Esophagus (tissue), 2 donors: ENCODE measurements around the gene LCE5A. TPM values are rescaled to one million over a fixed set of nuclear protein-coding genes. Genes with fewer than 3 reads are reported as not detected.
A peak's percentile ranks its signal among the peaks of the same experiment; 100 is the strongest.

ENCODE experiments used
- H3K27ac ChIP-seq, 2 donors: one replicate each; pipeline ENCODE4 v1.5.1; 2013; ENCODE audit warnings: low read depth in 2 of 2, mild to moderate bottlenecking in 2 of 2, inconsistent platforms in 1 of 2, low read length in 1 of 2, moderate library complexity in 1 of 2
- H3K27me3 ChIP-seq, 2 donors: one replicate each; pipeline ENCODE4 v1.6.1; 2013; ENCODE audit warnings: low read length in 2 of 2, control low read depth in 1 of 2, mild to moderate bottlenecking in 1 of 2; ENCODE audit not compliant: insufficient read depth in 2 of 2, control insufficient read depth in 1 of 2
- H3K36me3 ChIP-seq, 2 donors: one replicate each; pipeline ENCODE4 v1.6.1; 2013; ENCODE audit warnings: low read length in 1 of 2; ENCODE audit not compliant: control insufficient read depth in 2 of 2, insufficient read depth in 2 of 2
- H3K4me1 ChIP-seq, 2 donors: one replicate each; pipeline ENCODE4 v1.6.1; 2013; ENCODE audit warnings: low read length in 1 of 2; ENCODE audit not compliant: control insufficient read depth in 2 of 2, insufficient read depth in 2 of 2
- H3K4me3 ChIP-seq, 2 donors: one replicate each; pipeline ENCODE4 v1.5.1; 2013; ENCODE audit warnings: low read length in 2 of 2, mild to moderate bottlenecking in 2 of 2, low read depth in 1 of 2, moderate library complexity in 1 of 2
- H3K9me3 ChIP-seq, 2 donors: one replicate each; pipeline ENCODE4 v1.6.1; 2013; ENCODE audit warnings: mild to moderate bottlenecking in 2 of 2, low read depth in 1 of 2, low read length in 1 of 2, moderate library complexity in 1 of 2; ENCODE audit not compliant: control insufficient read depth in 2 of 2, insufficient read depth in 1 of 2
- WGBS, 2 donors: extraction: QIAGEN DNeasy Blood & Tissue Kit; methylation state at CpG; one replicate each; pipeline ENCODE4 v1.1.7; 2013; 5-methylcytosine and 5-hydroxymethylcytosine counted together
- polyA plus RNA-seq, 2 donors: library from polyadenylated mRNA; stranded (reverse); fragments of 200-250 nt; gene quantifications; one replicate each; pipeline ENCODE4 v1.2.3, GENCODE V29; 2013
- donor health status: healthy with polysubstance abuse.
- donor health status: Bipolar disorder and iron deficiency.

LCE5A gene
- polyA plus RNA-seq, 2 donors = 0.18 TPM; not detected in 1

DNA sequence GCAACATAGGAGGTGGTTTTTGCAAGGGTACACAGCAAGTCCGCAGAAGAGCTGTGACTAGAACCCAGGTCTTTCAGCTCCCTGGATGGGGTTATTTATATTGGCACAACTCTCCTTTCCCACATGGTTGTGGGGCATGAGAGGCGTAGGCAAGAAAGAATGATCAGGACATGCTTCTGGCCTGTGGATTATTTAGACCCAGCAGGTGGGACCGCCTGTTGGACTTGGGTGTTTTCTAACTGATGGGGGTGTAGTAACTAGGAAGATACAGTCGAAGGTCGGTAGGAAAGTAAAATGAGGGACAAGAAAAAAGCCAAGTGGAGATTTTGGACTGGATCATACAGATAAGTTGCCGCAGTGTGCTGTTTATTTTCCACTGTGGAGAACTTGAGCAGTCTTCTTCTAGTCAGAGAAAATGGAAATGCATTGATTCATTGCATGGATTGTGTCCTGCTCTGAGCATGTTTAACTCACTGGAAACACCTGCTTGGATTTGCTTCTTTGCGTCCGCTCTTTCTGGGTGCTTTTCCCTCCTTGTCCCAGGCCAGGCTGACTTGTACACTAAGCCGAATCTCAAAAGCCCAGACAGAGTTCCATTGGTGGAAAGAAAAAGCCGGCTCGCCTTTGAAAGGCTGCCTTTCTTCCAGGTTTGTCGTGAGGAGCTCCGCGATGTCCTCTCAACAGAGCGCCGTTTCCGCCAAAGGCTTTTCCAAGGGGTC is 4.3 kb downstream of the LCE5A start:
- Histone ChIP-seq H3K9me3 (no peaks in the 10 kb centered on the region), H3K27ac (peak overlapping the region; percentile 35 to 71), H3K36me3 (no peaks in the 10 kb centered on the region), H3K4me3 (peak overlapping the region; percentile 55 to 76), H3K4me1 (peaks cover 0 to 7% of the 10 kb centered on the region in 2 donors), H3K27me3 (no peaks in the 10 kb centered on the region)
- WGBS, 2 donors = 29 to 32% methylated on average over 17 of the region's 17 CpGs

DNA sequence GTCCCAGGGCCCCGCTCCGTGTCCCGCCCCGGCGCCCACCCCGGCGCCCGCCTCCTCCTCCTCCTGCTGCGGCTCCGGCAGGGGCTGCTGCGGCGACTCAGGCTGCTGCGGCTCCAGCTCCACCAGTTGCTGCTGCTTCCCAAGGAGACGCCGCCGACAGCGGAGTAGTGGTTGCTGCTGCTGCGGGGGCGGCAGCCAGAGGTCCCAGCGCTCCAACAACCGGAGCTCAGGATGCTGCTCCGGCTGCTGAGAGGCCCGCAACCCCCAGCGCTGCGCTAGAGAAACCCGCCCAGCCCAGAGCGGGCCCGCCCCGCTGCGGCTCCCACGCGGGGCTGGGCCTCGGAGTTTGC is 4.8 kb downstream of the LCE5A start:
- Histone ChIP-seq H3K27ac (peak overlapping the region; percentile 28 to 71), H3K4me1 (peaks cover 0 to 7% of the 10 kb centered on the region in 2 donors), H3K9me3 (no peaks in the 10 kb centered on the region), H3K36me3 (no peaks in the 10 kb centered on the region), H3K4me3 (peak overlapping the region; percentile 55 to 76), H3K27me3 (no peaks in the 10 kb centered on the region)
- 0 to 2% methylated on average over 30 to 33 of the region's 33 CpGs for WGBS, 2 donors

- no peaks in the 10 kb centered on the region for H3K36me3 ChIP-seq
- 58 to 67% methylated on average over 7 of the region's 7 CpGs for WGBS, 2 donors
- peak overlapping the region; percentile 28 to 34 for H3K27ac ChIP-seq
- H3K4me3 ChIP-seq = peak overlapping the region in 1 of 2 donors; percentile 76
- peaks cover 0 to 7% of the 10 kb centered on the region in 2 donors for H3K4me1 ChIP-seq
- H3K27me3 ChIP-seq = no peaks in the 10 kb centered on the region
- no peaks in the 10 kb centered on the region for H3K9me3 ChIP-seq
Measured at GRCh38 chr1:152516082-152516481, 5.5 kb downstream of the LCE5A start.

DNA sequence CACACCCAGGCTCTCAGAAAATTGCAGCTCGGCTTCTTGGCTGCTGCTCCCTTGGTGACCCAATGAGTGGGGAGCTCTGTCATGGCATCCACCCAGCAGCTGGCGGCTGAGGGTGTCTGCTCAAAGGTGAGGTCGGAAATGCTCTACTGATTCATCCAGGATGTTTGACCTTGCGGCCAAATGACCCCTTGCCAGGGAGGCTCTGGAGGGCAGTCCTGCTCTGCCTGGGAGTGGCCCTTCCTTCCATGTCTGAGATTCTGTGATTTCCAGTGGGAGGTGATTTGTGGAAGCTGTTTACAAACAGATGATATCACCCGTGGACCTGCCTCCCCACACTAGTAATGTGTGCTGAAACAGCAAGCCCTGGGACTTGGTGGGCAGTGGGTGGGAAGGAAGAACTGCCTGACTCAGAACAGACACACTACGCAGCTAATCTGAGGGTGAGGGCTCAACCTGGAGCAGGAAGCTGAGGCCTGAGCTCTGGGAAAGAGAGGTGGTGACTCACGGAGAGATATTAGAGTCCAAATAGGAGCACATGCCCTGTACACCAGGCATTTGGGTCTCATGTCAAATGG is 6.7 kb downstream of the LCE5A start:
- Histone ChIP-seq H3K9me3 (no peaks in the 10 kb centered on the region), H3K4me1 (peaks cover 0 to 7% of the 10 kb centered on the region in 2 donors), H3K27me3 (no peaks in the 10 kb centered on the region), H3K27ac (peak overlapping the region; percentile 28 to 81), H3K36me3 (no peaks in the 10 kb centered on the region), H3K4me3 (no peak overlapping the region)
- WGBS, 2 donors = 36 to 48% methylated on average over 7 of the region's 7 CpGs

DNA sequence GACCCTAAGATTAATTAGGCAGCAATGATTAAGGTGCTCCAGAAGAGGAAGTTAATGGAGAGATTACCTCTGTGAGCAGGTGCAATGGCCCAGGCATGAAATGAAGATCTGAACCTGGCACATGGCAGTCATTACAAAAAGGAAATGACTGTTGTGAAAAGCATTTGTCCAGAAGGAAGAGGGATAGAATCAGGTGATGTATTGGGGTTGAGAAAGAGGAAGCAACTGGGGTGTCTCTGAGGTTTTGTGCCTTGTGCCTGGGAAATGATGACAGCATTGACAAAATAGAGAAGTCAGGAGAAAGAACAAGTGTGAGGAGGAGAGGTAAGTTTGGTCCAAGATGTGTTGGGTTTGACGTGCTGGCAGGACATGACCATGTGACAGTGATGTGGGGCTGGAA is 9.2 kb downstream of the LCE5A start:
- H3K9me3 ChIP-seq = no peaks in the 10 kb centered on the region
- peaks cover 0 to 7% of the 10 kb centered on the region in 2 donors for H3K4me1 ChIP-seq
- H3K27ac ChIP-seq = peak overlapping the region in 1 of 2 donors; percentile 58
- no peak overlapping the region for H3K4me3 ChIP-seq
- no peaks in the 10 kb centered on the region for H3K36me3 ChIP-seq
- WGBS, 2 donors = 47 to 79% methylated on average over 1 of the region's 1 CpG
- no peaks in the 10 kb centered on the region for H3K27me3 ChIP-seq

DNA sequence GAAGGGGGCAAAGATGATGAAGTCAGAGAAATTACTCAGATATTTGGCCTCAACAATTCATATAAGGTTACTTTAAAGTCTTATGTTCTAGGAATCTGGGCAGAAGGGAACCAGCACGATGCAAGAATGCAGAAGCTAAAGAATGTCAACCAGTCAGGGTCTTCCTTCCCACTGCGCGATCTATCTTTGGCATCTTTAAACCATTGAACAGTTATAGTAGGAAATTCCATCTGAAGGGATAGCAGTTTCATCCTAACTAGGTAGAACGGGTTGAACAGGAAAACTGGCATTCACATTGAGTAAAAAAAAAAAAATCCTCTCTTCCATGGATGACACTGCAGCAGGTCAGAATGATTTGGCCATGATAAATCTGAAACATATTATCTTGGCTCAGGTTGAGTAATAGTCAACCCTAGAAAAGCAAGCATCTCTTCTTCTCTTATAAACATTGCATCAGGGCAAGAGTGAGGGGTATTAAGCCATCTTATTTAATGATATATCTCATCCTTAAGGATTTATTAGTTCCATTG is 10.0 kb downstream of the LCE5A start:
- 58 to 59% methylated on average over 4 of the region's 4 CpGs for WGBS, 2 donors
- H3K27me3 ChIP-seq = no peaks in the 10 kb centered on the region
- no peaks in the 10 kb centered on the region for H3K36me3 ChIP-seq
- H3K4me3 ChIP-seq = no peak overlapping the region
- H3K4me1 ChIP-seq = peaks cover 0 to 7% of the 10 kb centered on the region in 2 donors
- no peaks in the 10 kb centered on the region for H3K9me3 ChIP-seq
- H3K27ac ChIP-seq = no peak overlapping the region

- Histone ChIP-seq H3K4me1 (no peaks in the 10 kb centered on the region), H3K9me3 (no peaks in the 10 kb centered on the region), H3K36me3 (no peaks in the 10 kb centered on the region), H3K4me3 (no peak overlapping the region), H3K27ac (peak overlapping the region; percentile 4 to 75), H3K27me3 (no peaks in the 10 kb centered on the region)
- WGBS, 2 donors = 16 to 22% methylated on average over 1 of the region's 1 CpG
Measured at GRCh38 chr1:152525080-152525641, 14.6 kb downstream of the LCE5A start.

DNA sequence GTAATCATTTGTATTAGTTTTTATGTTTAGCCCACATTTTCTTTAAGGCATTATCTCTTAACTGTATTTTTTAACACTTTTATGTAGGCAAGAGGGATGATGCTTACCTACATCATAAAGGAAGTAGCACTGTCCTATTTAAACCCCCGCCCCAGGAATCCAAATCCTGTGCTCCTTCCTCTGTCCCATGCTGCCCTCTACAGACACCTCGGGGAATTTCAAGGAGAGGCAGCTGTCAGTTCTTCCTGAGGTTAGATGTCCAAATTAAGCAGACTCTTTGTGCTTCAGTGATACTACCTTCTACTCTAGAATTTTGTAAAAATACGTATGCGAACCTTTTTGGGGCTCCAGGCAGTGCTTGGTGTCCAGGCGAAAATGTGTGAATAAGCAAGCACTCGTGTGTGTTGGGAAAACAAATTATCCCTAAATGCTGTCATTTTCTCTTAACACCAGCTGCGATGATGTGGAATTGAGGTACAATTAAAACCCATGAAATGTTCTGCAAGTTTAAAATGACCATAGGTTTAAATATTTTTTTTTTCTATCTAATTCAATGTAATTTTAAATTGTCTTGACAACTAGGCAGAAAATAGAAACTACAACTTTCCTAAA is 22.8 kb downstream of the LCE5A start:
- no peak overlapping the region for H3K27ac ChIP-seq
- 21 to 23% methylated on average over 7 of the region's 7 CpGs for WGBS, 2 donors
- H3K4me3 ChIP-seq = no peak overlapping the region
- no peaks in the 10 kb centered on the region for H3K27me3 ChIP-seq
- no peaks in the 10 kb centered on the region for H3K36me3 ChIP-seq
- no peaks in the 10 kb centered on the region for H3K4me1 ChIP-seq
- H3K9me3 ChIP-seq = no peaks in the 10 kb centered on the region

- no peaks in the 10 kb centered on the region for H3K27me3 ChIP-seq
- WGBS, 2 donors = 71 to 72% methylated on average over 3 of the region's 3 CpGs
- H3K36me3 ChIP-seq = no peaks in the 10 kb centered on the region
- H3K9me3 ChIP-seq = no peaks in the 10 kb centered on the region
- H3K4me1 ChIP-seq = no peaks in the 10 kb centered on the region
- H3K27ac ChIP-seq = no peak overlapping the region
- H3K4me3 ChIP-seq = no peak overlapping the region
Measured at GRCh38 chr1:152535774-152536173, 25.2 kb downstream of the LCE5A start.
